HCT116 (cell line): ENCODE measurements around the gene SLC17A2.

Experiments
- CTCF ChIP-seq, 3 experiments: fragments of 200-600 bp in 1 of 3; sonication (generic) in 1 of 3; IDR thresholded peaks in 2 of 3; conservative IDR thresholded peaks in 1 of 3; 2 replicates each; pipeline ENCODE4 v1.5.1; 2012 to 2017; ENCODE audit warnings: low read depth in 2 of 3, low read length in 2 of 3, antibody characterized with exemption in 1 of 3, borderline replicate concordance in 1 of 3, control low read depth in 1 of 3, mild to moderate bottlenecking in 1 of 3, mixed read lengths in 1 of 3, mixed run types in 1 of 3, moderate library complexity in 1 of 3; ENCODE audit not compliant: insufficient read depth in 1 of 3
- EZH2phosphoT487 ChIP-seq: fragments of 200-600 bp; IDR thresholded peaks from 2 replicates; pipeline ENCODE4 v1.6.1; 2018; ENCODE audit warnings: antibody characterized with exemption, borderline replicate concordance

- TF ChIP-seq CTCF (IDR thresholded peaks at IDR 0.05 in 2 of 3, conservative IDR thresholded peaks at IDR 0.05 in 1 of 3; ENCODE audit: borderline replicate concordance in 1 of 3, insufficient read depth in 1 of 3, low read depth in 2 of 3, low read length in 2 of 3) = no peak
- TF ChIP-seq EZH2phosphoT487 = no peak
Observed at GRCh38 chr6:25896252-25896651, 34.2 kb downstream of the SLC17A2 start.
